Fibroblast of lung (primary cell): ENCODE measurements around the gene UAP1L1. TPM values are rescaled to one million over a fixed set of nuclear protein-coding genes. Genes with fewer than 3 reads are reported as not detected.

ENCODE experiments used
- DNase-seq, 2 donors: peaks; one replicate each; pipeline versions ENCODE4 v3.0.0 to v3.0.0-alpha.2; 2010; ENCODE audit warnings: low read depth in 2 of 2
- H2AFZ ChIP-seq: 2 replicates; pipeline ENCODE4 v1.5.1; 2012; ENCODE audit warnings: low read length, control low read depth, inconsistent platforms
- H3K27ac ChIP-seq: 2 replicates; pipeline ENCODE4 v1.5.1; 2011; ENCODE audit warnings: low read length, control low read depth; ENCODE audit not compliant: insufficient read depth
- H3K27me3 ChIP-seq: 2 replicates; pipeline ENCODE4 v1.5.1; 2011; ENCODE audit warnings: mild to moderate bottlenecking, low read length; ENCODE audit not compliant: control insufficient read depth, insufficient read depth
- H3K36me3 ChIP-seq: 2 replicates; pipeline ENCODE4 v1.5.1; 2011; ENCODE audit warnings: low read length; ENCODE audit not compliant: control insufficient read depth, insufficient read depth
- H3K4me1 ChIP-seq: 2 replicates; pipeline ENCODE4 v1.5.1; 2011; ENCODE audit warnings: low read length; ENCODE audit not compliant: control insufficient read depth, insufficient read depth; ENCODE audit errors: extremely low read depth
- H3K4me2 ChIP-seq: 2 replicates; pipeline ENCODE4 v1.5.1; 2011; ENCODE audit warnings: low read length, control low read depth; ENCODE audit not compliant: insufficient read depth; ENCODE audit errors: extremely low read depth
- H3K4me3 ChIP-seq, 4 experiments: fragments of 200-600 bp in 1 of 4; sonication (generic) in 1 of 4; replicated peaks in 1 of 4; 2 replicates each; pipeline ENCODE4 v1.5.1; 2011 to 2016; ENCODE audit warnings: low read length in 4 of 4, low read depth in 3 of 4, mild to moderate bottlenecking in 3 of 4, control low read depth in 2 of 4, inconsistent platforms in 1 of 4, mixed read lengths in 1 of 4; ENCODE audit not compliant: insufficient read depth in 1 of 4; ENCODE audit errors: control extremely low read depth in 1 of 4
- H3K79me2 ChIP-seq: 2 replicates; pipeline ENCODE4 v1.5.1; 2012; ENCODE audit warnings: mild to moderate bottlenecking, low read length, inconsistent platforms; ENCODE audit not compliant: control insufficient read depth, insufficient read depth
- H3K9ac ChIP-seq: 2 replicates; pipeline ENCODE4 v1.5.1; 2011; ENCODE audit warnings: mild to moderate bottlenecking, low read length, control low read depth; ENCODE audit not compliant: insufficient read depth
- H3K9me3 ChIP-seq: 2 replicates; pipeline ENCODE4 v1.5.1; 2012; ENCODE audit warnings: low read depth, low read length; ENCODE audit not compliant: control insufficient read depth, insufficient read depth
- H4K20me1 ChIP-seq: 2 replicates; pipeline ENCODE4 v1.5.1; 2011; ENCODE audit warnings: low read length; ENCODE audit not compliant: control insufficient read depth, insufficient read depth; ENCODE audit errors: extremely low read depth
- CTCF ChIP-seq, 2 donors: IDR thresholded peaks in 1 of 2; conservative IDR thresholded peaks in 1 of 2; 1 replicate in 1 of 2; 2 replicates in 1 of 2; pipeline ENCODE4 v1.5.1; 2011 to 2012; ENCODE audit warnings: low read length in 2 of 2, control low read depth in 1 of 2, inconsistent platforms in 1 of 2, low read depth in 1 of 2, mild to moderate bottlenecking in 1 of 2
- EZH2 ChIP-seq: IDR thresholded peaks from 2 replicates; pipeline ENCODE4 v1.5.1; 2012; ENCODE audit warnings: low read length, control low read depth, mild to moderate bottlenecking; ENCODE audit errors: missing control alignments
- polyA plus RNA-seq, 2 donors: library from polyadenylated mRNA; depleted of rRNA in 1 of 2; stranded (reverse) in 1 of 2; unstranded in 1 of 2; fragments of >200 nt; gene quantifications; 2 replicates each; pipeline ENCODE4 v1.2.1, GENCODE V29; 2011 to 2012; ENCODE audit warnings: missing spikeins in 1 of 2
- total RNA-seq: library from RNA; depleted of rRNA; stranded (reverse); fragments of >200 nt; gene quantifications from 2 replicates; pipeline ENCODE4 v1.2.1, GENCODE V29; 2014

UAP1L1 gene
- total and polyA plus RNA-seq, 2 donors (not counting 1 experiment from before 2014, with no cell fraction given) = 16.4 to 21.1 TPM

GRCh38 chr9:137035937-137036336 lies 41.4 kb upstream of the UAP1L1 start:
- no peaks in the 10 kb centered on the region for H4K20me1 ChIP-seq
- H3K27ac ChIP-seq = no peak overlapping the region
- no peak overlapping the region for H3K4me3 ChIP-seq
- H3K4me2 ChIP-seq = no peak overlapping the region
- H3K9me3 ChIP-seq = no peaks in the 10 kb centered on the region
- no peaks in the 10 kb centered on the region for H3K79me2 ChIP-seq
- H2AFZ ChIP-seq = no peak overlapping the region
- no peaks in the 10 kb centered on the region for H3K4me1 ChIP-seq
- no peak overlapping the region for H3K9ac ChIP-seq
- no peaks in the 10 kb centered on the region for H3K27me3 ChIP-seq
- peaks cover 11% of the 10 kb centered on the region for H3K36me3 ChIP-seq
- DNase-seq = no peak
- TF ChIP-seq EZH2 = no peak
- TF ChIP-seq CTCF (conservative IDR thresholded peaks at IDR 0.05 in 1 of 2, IDR thresholded peaks at IDR 0.05 in 1 of 2; ENCODE audit: low read depth in 1 of 2, low read length in 2 of 2) = no peak

- no peaks in the 10 kb centered on the region for H3K9me3 ChIP-seq
- H3K9ac ChIP-seq = no peak overlapping the region
- H3K4me1 ChIP-seq = no peaks in the 10 kb centered on the region
- H3K4me3 ChIP-seq = no peak overlapping the region
- H4K20me1 ChIP-seq = no peaks in the 10 kb centered on the region
- H3K27ac ChIP-seq = no peak overlapping the region
- no peak overlapping the region for H2AFZ ChIP-seq
- no peak overlapping the region for H3K4me2 ChIP-seq
- peaks cover 11% of the 10 kb centered on the region for H3K36me3 ChIP-seq
- TF ChIP-seq CTCF (conservative IDR thresholded peaks at IDR 0.05 in 1 of 2, IDR thresholded peaks at IDR 0.05 in 1 of 2; ENCODE audit: low read depth in 1 of 2, low read length in 2 of 2) = no peak
- no peak for TF ChIP-seq EZH2
- H3K27me3 ChIP-seq = no peaks in the 10 kb centered on the region
- no peak for DNase-seq
- no peaks in the 10 kb centered on the region for H3K79me2 ChIP-seq
These were observed 40.3 kb upstream of the UAP1L1 start for GRCh38 chr9:137037035-137037434.

GRCh38 chr9:137037483-137037882 lies 39.8 kb upstream of the UAP1L1 start:
- Histone ChIP-seq H2AFZ (no peak overlapping the region), H3K4me1 (no peaks in the 10 kb centered on the region), H4K20me1 (no peaks in the 10 kb centered on the region), H3K27ac (no peak overlapping the region), H3K9me3 (no peaks in the 10 kb centered on the region), H3K9ac (no peak overlapping the region), H3K79me2 (no peaks in the 10 kb centered on the region), H3K27me3 (no peaks in the 10 kb centered on the region), H3K4me3 (no peak overlapping the region), H3K4me2 (no peak overlapping the region), H3K36me3 (peaks cover 11% of the 10 kb centered on the region)
- DNase-seq = no peak
- TF ChIP-seq CTCF (conservative IDR thresholded peaks at IDR 0.05 in 1 of 2, IDR thresholded peaks at IDR 0.05 in 1 of 2; ENCODE audit: low read depth in 1 of 2, low read length in 2 of 2) (no peak), EZH2 (no peak)
